Stimulated activated CD4-positive, alpha-beta T cell treated with anti-CD3 and anti-CD28 coated beads, Interleukin-15, amount 100 ng/mL, for 48 hours (primary cell): Measurements from ENCODE around the gene VAMP5.

ENCODE experiments used
- DNase-seq, 2 donors: peaks; one replicate each; pipeline ENCODE4 v3.0.0-alpha.2; 2020; ENCODE audit warnings: low read depth in 2 of 2

VAMP5 gene

GRCh38 chr2:85631316-85631715 is 47.1 kb downstream of the VAMP5 start:
- no peak for DNase-seq

GRCh38 chr2:85635011-85635410 is 50.8 kb downstream of the VAMP5 start:
- no peak for DNase-seq

- DNase-seq, result no peak
Measured at GRCh38 chr2:85635636-85636035, 51.4 kb downstream of the VAMP5 start.

- no peak for DNase-seq
Measured at GRCh38 chr2:85642725-85643124, 58.5 kb downstream of the VAMP5 start.
